NCI-H2107 treated with DMSO at 0.1 percent for 48 hours (cell line): ENCODE results near the gene IL13RA1.
A peak's percentile ranks its signal among the peaks of the same experiment; 100 is the strongest.
"Not testable (repeated sequence)": the region's sequence is repeated elsewhere in the genome, so short reads cannot be mapped to it uniquely, and the experiment has no call there.

Experiments
- DNase-seq: peaks from one replicate; lab custom pipeline; 2025; ENCODE audit not compliant: unreplicated experiment; lab: John Stamatoyannopoulos, UW

Gene IL13RA1

GRCh38 chrX:118727686-118728339 lies 407 bp downstream of the IL13RA1 start:
- no peak for DNase-seq

GRCh38 chrX:118729042-118729652 lies 1.7 kb downstream of the IL13RA1 start:
- DNase-seq, result no peak

GRCh38 chrX:118730500-118731247 lies 3.3 kb downstream of the IL13RA1 start:
- no peak for DNase-seq

- DNase-seq, result not testable (repeated sequence)
Measured at GRCh38 chrX:118732551-118732950, 5.1 kb downstream of the IL13RA1 start.

GRCh38 chrX:118734909-118735308 lies 7.5 kb downstream of the IL13RA1 start:
- DNase-seq, result no peak

GRCh38 chrX:118736394-118737010 lies 9.1 kb downstream of the IL13RA1 start:
- no peak for DNase-seq

GRCh38 chrX:118739577-118739976 lies 12.2 kb downstream of the IL13RA1 start:
- no peak for DNase-seq

- DNase-seq, result no peak
Measured at GRCh38 chrX:118740276-118740889, 13.0 kb downstream of the IL13RA1 start.

GRCh38 chrX:118742176-118742575 lies 14.8 kb downstream of the IL13RA1 start:
- no peak for DNase-seq

GRCh38 chrX:118745570-118745969 lies 18.2 kb downstream of the IL13RA1 start:
- no peak for DNase-seq

GRCh38 chrX:118751950-118752783 lies 24.8 kb downstream of the IL13RA1 start:
- peak; percentile 31 for DNase-seq

- no peak for DNase-seq
Measured at GRCh38 chrX:118755633-118756032, 28.2 kb downstream of the IL13RA1 start.

- DNase-seq, result no peak
Measured at GRCh38 chrX:118756101-118756500, 28.7 kb downstream of the IL13RA1 start.

GRCh38 chrX:118758511-118758910 lies 31.1 kb downstream of the IL13RA1 start:
- no peak for DNase-seq

GRCh38 chrX:118760025-118760424 lies 32.6 kb downstream of the IL13RA1 start:
- no peak for DNase-seq

- no peak for DNase-seq
Measured at GRCh38 chrX:118761939-118762707, 34.7 kb downstream of the IL13RA1 start.

- no peak for DNase-seq
Measured at GRCh38 chrX:118763489-118763888, 36.1 kb downstream of the IL13RA1 start.

- DNase-seq, result no peak
Measured at GRCh38 chrX:118764122-118764521, 36.7 kb downstream of the IL13RA1 start.

- DNase-seq, result no peak
Measured at GRCh38 chrX:118770133-118770760, 42.8 kb downstream of the IL13RA1 start.
